ENCODE data around the gene RASSF7.

GRCh38 chr11:596374-596773 is 35.6 kb downstream of the RASSF7 start:
- TF ChIP-seq CTCF (IDR thresholded peaks at IDR 0.05) (no peak), EP300 (IDR thresholded peaks at IDR 0.05) (no peak)
